ENCODE results near the gene FGF14. TPM values are rescaled to one million over a fixed set of nuclear protein-coding genes. Genes with fewer than 3 reads are reported as not detected.

FGF14 gene
- total RNA-seq, 1 donor from 2014 or later, result not detected

DNA sequence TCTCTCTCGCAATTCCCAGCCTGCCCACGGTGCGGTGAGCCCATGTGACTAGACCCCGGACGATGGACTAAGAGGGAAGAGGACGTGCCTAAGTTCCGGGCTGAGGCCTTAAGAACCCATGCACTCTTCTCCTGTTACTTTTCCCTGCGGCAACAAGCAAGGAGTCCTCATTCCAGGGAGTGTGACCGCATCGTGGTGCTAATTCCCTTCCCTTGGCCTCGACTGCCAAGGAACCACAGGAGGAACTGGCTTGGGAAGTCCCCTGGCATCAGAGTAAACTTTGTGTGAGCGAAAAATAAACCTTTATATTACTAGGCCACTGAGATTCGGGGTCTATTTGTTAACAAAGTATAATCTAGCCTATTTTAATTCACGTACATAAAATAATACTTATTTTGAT is 34.0 kb downstream of the FGF14 start:
- DNase-seq (ENCODE audit: low read depth), result no peak
- TF ChIP-seq, protein P1, sequence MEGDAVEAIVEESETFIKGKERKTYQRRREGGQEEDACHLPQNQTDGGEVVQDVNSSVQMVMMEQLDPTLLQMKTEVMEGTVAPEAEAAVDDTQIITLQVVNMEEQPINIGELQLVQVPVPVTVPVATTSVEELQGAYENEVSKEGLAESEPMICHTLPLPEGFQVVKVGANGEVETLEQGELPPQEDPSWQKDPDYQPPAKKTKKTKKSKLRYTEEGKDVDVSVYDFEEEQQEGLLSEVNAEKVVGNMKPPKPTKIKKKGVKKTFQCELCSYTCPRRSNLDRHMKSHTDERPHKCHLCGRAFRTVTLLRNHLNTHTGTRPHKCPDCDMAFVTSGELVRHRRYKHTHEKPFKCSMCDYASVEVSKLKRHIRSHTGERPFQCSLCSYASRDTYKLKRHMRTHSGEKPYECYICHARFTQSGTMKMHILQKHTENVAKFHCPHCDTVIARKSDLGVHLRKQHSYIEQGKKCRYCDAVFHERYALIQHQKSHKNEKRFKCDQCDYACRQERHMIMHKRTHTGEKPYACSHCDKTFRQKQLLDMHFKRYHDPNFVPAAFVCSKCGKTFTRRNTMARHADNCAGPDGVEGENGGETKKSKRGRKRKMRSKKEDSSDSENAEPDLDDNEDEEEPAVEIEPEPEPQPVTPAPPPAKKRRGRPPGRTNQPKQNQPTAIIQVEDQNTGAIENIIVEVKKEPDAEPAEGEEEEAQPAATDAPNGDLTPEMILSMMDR (IDR thresholded peaks at IDR 0.05; ENCODE audit: insufficient read depth, low read length, poor library complexity, severe bottlenecking), result no peak
- Histone ChIP-seq H3K4me3 (ENCODE audit: low read depth, low read length) (no peak overlapping the region), H3K27me3 (ENCODE audit: control insufficient read depth, insufficient read depth, low read length) (no peaks in the 10 kb centered on the region), H3K36me3 (ENCODE audit: control insufficient read depth, insufficient read depth, low read length) (no peaks in the 10 kb centered on the region)

GRCh38 chr13:102361113-102361512 is 40.7 kb downstream of the FGF14 start:
- TF ChIP-seq, protein P1 (IDR thresholded peaks at IDR 0.05; ENCODE audit: insufficient read depth, low read length, poor library complexity, severe bottlenecking), result no peak
- no peak for DNase-seq (ENCODE audit: low read depth)

DNA sequence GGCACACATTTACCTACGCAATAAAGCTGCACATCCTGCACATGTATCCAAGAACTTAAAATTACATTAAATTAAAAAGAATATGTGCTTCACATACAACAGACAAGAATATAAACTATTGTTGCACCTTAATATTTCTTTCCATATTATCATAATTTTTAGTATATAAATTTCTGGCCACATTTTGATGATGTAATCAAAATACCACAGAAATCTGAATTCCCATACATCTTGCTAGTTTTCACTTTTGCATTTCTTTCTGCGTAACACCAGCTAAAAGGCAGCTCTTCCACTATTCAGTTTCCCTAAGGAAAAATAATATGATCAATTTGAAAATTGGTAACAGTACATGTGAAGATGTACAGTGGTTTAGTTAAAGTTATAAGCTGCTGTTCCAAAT is 42.6 kb downstream of the FGF14 start:
- no peaks in the 10 kb centered on the region for H3K36me3 ChIP-seq (ENCODE audit: control insufficient read depth, insufficient read depth, low read length)
- TF ChIP-seq, protein P1 (IDR thresholded peaks at IDR 0.05; ENCODE audit: insufficient read depth, low read length, poor library complexity, severe bottlenecking), result no peak
- H3K4me3 ChIP-seq (ENCODE audit: low read depth, low read length), result no peak overlapping the region
- DNase-seq (ENCODE audit: low read depth), result no peak
- H3K27me3 ChIP-seq (ENCODE audit: control insufficient read depth, insufficient read depth, low read length), result no peaks in the 10 kb centered on the region

More at GRCh38 chr13:102361113-102361512, 40.7 kb downstream of the FGF14 start:
- no peak overlapping the region for H3K4me3 ChIP-seq (ENCODE audit: low read depth, low read length)
- H3K27me3 ChIP-seq (ENCODE audit: control insufficient read depth, insufficient read depth, low read length), result no peaks in the 10 kb centered on the region
- no peaks in the 10 kb centered on the region for H3K36me3 ChIP-seq (ENCODE audit: control insufficient read depth, insufficient read depth, low read length)

GRCh38 chr13:102355251-102355650 is 46.6 kb downstream of the FGF14 start:
- Histone ChIP-seq H3K36me3 (ENCODE audit: control insufficient read depth, insufficient read depth, low read length) (no peaks in the 10 kb centered on the region), H3K27me3 (ENCODE audit: control insufficient read depth, insufficient read depth, low read length) (no peaks in the 10 kb centered on the region), H3K4me3 (ENCODE audit: low read depth, low read length) (no peak overlapping the region)
- DNase-seq (ENCODE audit: low read depth), result no peak
- TF ChIP-seq, protein P1 (IDR thresholded peaks at IDR 0.05; ENCODE audit: insufficient read depth, low read length, poor library complexity, severe bottlenecking), result no peak

DNA sequence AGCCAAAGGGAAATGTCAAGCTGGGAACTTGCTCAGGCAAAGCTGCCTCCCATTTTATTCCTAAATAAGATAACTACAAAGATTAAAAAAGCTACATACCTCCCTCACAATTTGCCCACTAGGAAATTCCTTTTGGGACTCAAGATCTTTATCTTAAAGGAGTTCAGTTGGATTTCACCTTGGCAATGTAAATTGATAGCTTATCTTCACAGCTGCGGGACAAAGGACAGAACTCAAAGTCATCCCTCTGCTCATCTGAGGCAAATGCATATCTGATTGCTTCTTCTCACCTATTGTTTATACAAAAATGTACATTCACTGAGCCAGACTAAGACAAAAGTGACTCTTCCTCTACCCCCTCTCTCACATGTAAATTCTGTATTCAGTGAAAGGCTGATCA is 47.8 kb downstream of the FGF14 start:
- Histone ChIP-seq H3K36me3 (ENCODE audit: control insufficient read depth, insufficient read depth, low read length) (no peaks in the 10 kb centered on the region), H3K4me3 (ENCODE audit: low read depth, low read length) (no peak overlapping the region), H3K27me3 (ENCODE audit: control insufficient read depth, insufficient read depth, low read length) (no peaks in the 10 kb centered on the region)
- DNase-seq (ENCODE audit: low read depth), result no peak
- TF ChIP-seq, protein P1 (IDR thresholded peaks at IDR 0.05; ENCODE audit: insufficient read depth, low read length, poor library complexity, severe bottlenecking), result no peak

DNA sequence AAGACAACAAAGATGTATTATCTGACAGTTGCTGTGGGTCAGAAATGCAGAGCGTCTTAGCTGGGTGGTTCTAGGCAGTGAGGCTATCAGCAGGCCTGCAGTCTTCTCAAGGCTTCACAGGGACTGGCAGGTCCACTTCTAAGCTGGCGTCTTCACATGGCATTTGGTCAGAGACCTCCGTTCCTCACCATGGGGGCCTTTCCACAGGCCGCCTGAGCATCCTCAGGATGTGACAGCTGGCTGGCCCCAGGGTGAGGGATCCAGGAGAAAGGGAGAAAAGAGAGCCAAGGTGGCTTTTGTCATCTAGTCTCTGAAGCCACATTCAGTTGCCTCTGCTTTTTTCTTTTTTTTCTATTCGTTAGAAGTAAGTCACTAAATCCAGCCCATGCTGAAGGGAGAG is 50.3 kb downstream of the FGF14 start:
- Histone ChIP-seq H3K4me3 (ENCODE audit: low read depth, low read length) (no peak overlapping the region), H3K27me3 (ENCODE audit: control insufficient read depth, insufficient read depth, low read length) (no peaks in the 10 kb centered on the region), H3K36me3 (ENCODE audit: control insufficient read depth, insufficient read depth, low read length) (no peaks in the 10 kb centered on the region)
- TF ChIP-seq, protein P1 (IDR thresholded peaks at IDR 0.05; ENCODE audit: insufficient read depth, low read length, poor library complexity, severe bottlenecking), result no peak
- DNase-seq (ENCODE audit: low read depth), result no peak
